KMS-11 (cell line): ENCODE data around the gene ZNF586.

Source experiments
- H2AFZ ChIP-seq: fragments of 200-600 bp; sonication (generic); 2 replicates; pipeline ENCODE4 v1.6.1; 2016; ENCODE audit warnings: antibody characterized with exemption, mixed run types, low read depth
- H3K27ac ChIP-seq: fragments of 200-600 bp; sonication (generic); 2 replicates; pipeline ENCODE4 v1.6.1; 2016; ENCODE audit warnings: mild to moderate bottlenecking, mixed run types
- H3K27me3 ChIP-seq: fragments of 200-600 bp; sonication (generic); 2 replicates; pipeline ENCODE4 v1.6.1; 2017; ENCODE audit warnings: mild to moderate bottlenecking, low read depth, mixed run types, moderate library complexity; ENCODE audit not compliant: insufficient read depth
- H3K36me3 ChIP-seq: fragments of 200-600 bp; sonication (generic); 2 replicates; pipeline ENCODE4 v1.6.1; 2017; ENCODE audit warnings: mild to moderate bottlenecking, mixed run types; ENCODE audit not compliant: insufficient read depth
- H3K4me1 ChIP-seq: fragments of 200-600 bp; sonication (generic); 2 replicates; pipeline ENCODE4 v1.6.1; 2016; ENCODE audit warnings: mild to moderate bottlenecking, low read depth, mixed run types; ENCODE audit not compliant: poor library complexity, severe bottlenecking
- H3K4me2 ChIP-seq: fragments of 200-600 bp; sonication (generic); 2 replicates; pipeline ENCODE4 v1.7.0; 2016; ENCODE audit warnings: mild to moderate bottlenecking, mixed run types
- H3K4me3 ChIP-seq: fragments of 200-600 bp; sonication (generic); IDR thresholded peaks from 2 replicates; pipeline ENCODE4 v1.6.1; 2017; ENCODE audit warnings: low read depth, low read length, mixed read lengths; ENCODE audit not compliant: insufficient read depth
- H3K79me2 ChIP-seq: fragments of 200-600 bp; sonication (generic); 2 replicates; pipeline ENCODE4 v1.6.1; 2016; ENCODE audit warnings: low read depth, mixed run types; ENCODE audit not compliant: insufficient read depth
- H3K9ac ChIP-seq: fragments of 200-600 bp; sonication (generic); 2 replicates; pipeline ENCODE4 v1.6.1; 2016; ENCODE audit warnings: mild to moderate bottlenecking, mixed run types
- H4K20me1 ChIP-seq: fragments of 200-600 bp; sonication (generic); 2 replicates; pipeline ENCODE4 v1.6.1; 2016; ENCODE audit warnings: mild to moderate bottlenecking, mixed run types; ENCODE audit not compliant: insufficient read depth
- TF ChIP-seq, protein P1 (sequence below): fragments of 200-600 bp; sonication (generic); conservative IDR thresholded peaks from 2 replicates; pipeline ENCODE4 v1.6.1; 2017; ENCODE audit warnings: low read depth, mild to moderate bottlenecking, antibody characterized with exemption, low read length, moderate library complexity, mixed read lengths

ZNF586 gene

DNA sequence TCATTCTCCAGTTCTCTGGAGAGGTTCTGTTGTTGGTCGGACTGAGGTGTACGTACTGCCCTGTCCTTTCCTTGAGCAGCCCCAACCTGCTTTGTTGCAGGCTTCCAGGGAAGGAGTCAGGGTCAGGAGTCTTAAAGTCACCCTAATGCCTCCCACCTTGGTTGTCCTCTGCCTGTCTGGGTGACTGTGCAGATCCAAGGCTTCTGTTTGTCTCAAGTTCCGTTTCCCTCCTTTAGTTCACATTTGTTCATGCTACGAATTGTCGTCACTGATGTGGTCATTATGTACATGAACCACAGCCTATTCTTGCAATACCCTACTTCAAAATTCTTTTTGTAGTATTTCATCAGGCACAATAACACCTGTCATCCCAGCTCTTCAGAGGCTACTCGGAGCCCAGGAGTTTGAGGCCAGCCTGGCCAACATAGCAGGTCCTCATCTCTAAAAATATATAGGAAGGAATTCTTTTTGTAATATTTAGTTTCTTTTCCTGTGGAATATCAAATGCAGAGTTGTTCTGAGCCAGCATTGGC, 7.4 kb downstream of the ZNF586 start:
- H3K4me2 ChIP-seq: no peak overlapping the region
- no peaks in the 10 kb centered on the region for H4K20me1 ChIP-seq
- no peaks in the 10 kb centered on the region for H3K27me3 ChIP-seq
- H3K4me3 ChIP-seq: no peak overlapping the region
- peaks cover 16% of the 10 kb centered on the region for H3K4me1 ChIP-seq
- no peak overlapping the region for H2AFZ ChIP-seq
- H3K79me2 ChIP-seq: peaks cover 51% of the 10 kb centered on the region; the same call in 1 of the 2 replicates
- H3K9ac ChIP-seq: no peak overlapping the region
- no peak overlapping the region for H3K27ac ChIP-seq
- H3K36me3 ChIP-seq: peaks cover 30% of the 10 kb centered on the region; the same call in 1 of the 2 replicates
- TF ChIP-seq, protein P1, sequence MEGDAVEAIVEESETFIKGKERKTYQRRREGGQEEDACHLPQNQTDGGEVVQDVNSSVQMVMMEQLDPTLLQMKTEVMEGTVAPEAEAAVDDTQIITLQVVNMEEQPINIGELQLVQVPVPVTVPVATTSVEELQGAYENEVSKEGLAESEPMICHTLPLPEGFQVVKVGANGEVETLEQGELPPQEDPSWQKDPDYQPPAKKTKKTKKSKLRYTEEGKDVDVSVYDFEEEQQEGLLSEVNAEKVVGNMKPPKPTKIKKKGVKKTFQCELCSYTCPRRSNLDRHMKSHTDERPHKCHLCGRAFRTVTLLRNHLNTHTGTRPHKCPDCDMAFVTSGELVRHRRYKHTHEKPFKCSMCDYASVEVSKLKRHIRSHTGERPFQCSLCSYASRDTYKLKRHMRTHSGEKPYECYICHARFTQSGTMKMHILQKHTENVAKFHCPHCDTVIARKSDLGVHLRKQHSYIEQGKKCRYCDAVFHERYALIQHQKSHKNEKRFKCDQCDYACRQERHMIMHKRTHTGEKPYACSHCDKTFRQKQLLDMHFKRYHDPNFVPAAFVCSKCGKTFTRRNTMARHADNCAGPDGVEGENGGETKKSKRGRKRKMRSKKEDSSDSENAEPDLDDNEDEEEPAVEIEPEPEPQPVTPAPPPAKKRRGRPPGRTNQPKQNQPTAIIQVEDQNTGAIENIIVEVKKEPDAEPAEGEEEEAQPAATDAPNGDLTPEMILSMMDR: no peak

DNA sequence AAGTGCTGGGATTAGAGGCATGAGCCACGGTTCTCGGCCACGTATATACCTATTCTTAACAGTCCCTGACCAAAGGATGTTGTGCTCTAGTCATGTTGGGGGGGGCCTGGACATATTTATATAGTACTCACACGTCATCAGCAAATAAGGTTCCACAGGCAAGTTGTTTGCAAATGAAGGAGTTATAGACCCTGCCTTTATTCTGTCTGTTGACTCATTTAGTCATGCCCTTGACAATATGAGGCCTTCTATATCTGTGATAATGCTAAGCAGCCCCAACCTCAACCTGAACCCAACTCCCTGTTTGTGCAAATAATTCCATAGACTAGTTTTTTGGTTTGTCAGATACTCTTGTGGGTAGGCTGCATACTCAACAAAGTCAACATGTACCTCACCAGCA, 8.9 kb downstream of the ZNF586 start:
- no peaks in the 10 kb centered on the region for H3K27me3 ChIP-seq
- no peak overlapping the region for H2AFZ ChIP-seq
- TF ChIP-seq, protein P1: no peak
- H3K4me1 ChIP-seq: peaks cover 16% of the 10 kb centered on the region
- no peak overlapping the region for H3K9ac ChIP-seq
- no peak overlapping the region for H3K27ac ChIP-seq
- H3K79me2 ChIP-seq: peaks cover 36% of the 10 kb centered on the region; the same call in 1 of the 2 replicates
- H4K20me1 ChIP-seq: no peaks in the 10 kb centered on the region
- H3K36me3 ChIP-seq: peaks cover 24% of the 10 kb centered on the region; the same call in 1 of the 2 replicates
- no peak overlapping the region for H3K4me2 ChIP-seq
- H3K4me3 ChIP-seq: no peak overlapping the region

- Histone ChIP-seq H3K27me3 (no peaks in the 10 kb centered on the region), H4K20me1 (no peaks in the 10 kb centered on the region), H3K9ac (no peak overlapping the region), H3K4me2 (no peak overlapping the region), H3K36me3 (peaks cover 24% of the 10 kb centered on the region; the same call in 1 of the 2 replicates), H3K4me1 (peaks cover 16% of the 10 kb centered on the region), H3K79me2 (peaks cover 27% of the 10 kb centered on the region; the same call in 1 of the 2 replicates), H3K27ac (no peak overlapping the region), H3K4me3 (no peak overlapping the region), H2AFZ (no peak overlapping the region)
- TF ChIP-seq, protein P1: no peak
Observed at GRCh38 chr19:57779220-57779845, 9.9 kb downstream of the ZNF586 start.

- no peak overlapping the region for H3K9ac ChIP-seq
- H2AFZ ChIP-seq: no peak overlapping the region
- no peaks in the 10 kb centered on the region for H3K36me3 ChIP-seq
- H4K20me1 ChIP-seq: no peaks in the 10 kb centered on the region
- H3K79me2 ChIP-seq: no peaks in the 10 kb centered on the region; the same call in 1 of the 2 replicates
- no peak overlapping the region for H3K4me3 ChIP-seq
- no peaks in the 10 kb centered on the region for H3K4me1 ChIP-seq
- TF ChIP-seq, protein P1: no peak
- H3K4me2 ChIP-seq: no peak overlapping the region
- no peak overlapping the region for H3K27ac ChIP-seq
- H3K27me3 ChIP-seq: no peaks in the 10 kb centered on the region
Observed at GRCh38 chr19:57786286-57786685, 16.8 kb downstream of the ZNF586 start.
